C4-2B (cell line): ENCODE data around the gene APLF.
"Not testable (repeated sequence)": the region's sequence is repeated elsewhere in the genome, so short reads cannot be mapped to it uniquely, and the experiment has no call there.

Source experiments
- H3K27ac ChIP-seq: fragments of 450-650 bp; 2 replicates; pipeline ENCODE4 v1.5.1; 2017
- ZFX ChIP-seq: fragments of 450-650 bp; IDR thresholded peaks from 2 replicates; pipeline ENCODE4 v1.6.1; 2017
- TF ChIP-seq, protein P1 (sequence below): fragments of 450-650 bp; conservative IDR thresholded peaks from 2 replicates; pipeline ENCODE4 v1.5.1; 2017; ENCODE audit warnings: mild to moderate bottlenecking

The APLF gene

DNA sequence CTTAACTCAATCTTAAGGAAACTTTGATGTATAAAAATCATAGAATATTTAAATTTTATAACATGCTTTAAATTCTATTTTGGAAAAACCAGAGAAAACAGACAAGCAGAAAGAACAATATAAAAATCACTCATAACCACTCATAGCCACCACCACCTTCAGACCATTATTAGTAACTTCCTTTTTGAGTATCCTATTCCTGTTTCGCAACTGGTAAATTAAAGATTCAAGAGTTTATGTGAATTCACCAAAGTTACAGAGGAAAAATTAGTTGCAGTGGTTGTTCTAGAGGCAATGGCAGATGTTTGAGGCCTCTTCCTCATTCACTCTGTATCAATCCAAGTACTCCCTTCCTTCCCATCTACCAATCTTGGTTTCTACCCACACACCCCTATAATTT lies 126.7 kb downstream of the APLF start:
- TF ChIP-seq, protein P1, sequence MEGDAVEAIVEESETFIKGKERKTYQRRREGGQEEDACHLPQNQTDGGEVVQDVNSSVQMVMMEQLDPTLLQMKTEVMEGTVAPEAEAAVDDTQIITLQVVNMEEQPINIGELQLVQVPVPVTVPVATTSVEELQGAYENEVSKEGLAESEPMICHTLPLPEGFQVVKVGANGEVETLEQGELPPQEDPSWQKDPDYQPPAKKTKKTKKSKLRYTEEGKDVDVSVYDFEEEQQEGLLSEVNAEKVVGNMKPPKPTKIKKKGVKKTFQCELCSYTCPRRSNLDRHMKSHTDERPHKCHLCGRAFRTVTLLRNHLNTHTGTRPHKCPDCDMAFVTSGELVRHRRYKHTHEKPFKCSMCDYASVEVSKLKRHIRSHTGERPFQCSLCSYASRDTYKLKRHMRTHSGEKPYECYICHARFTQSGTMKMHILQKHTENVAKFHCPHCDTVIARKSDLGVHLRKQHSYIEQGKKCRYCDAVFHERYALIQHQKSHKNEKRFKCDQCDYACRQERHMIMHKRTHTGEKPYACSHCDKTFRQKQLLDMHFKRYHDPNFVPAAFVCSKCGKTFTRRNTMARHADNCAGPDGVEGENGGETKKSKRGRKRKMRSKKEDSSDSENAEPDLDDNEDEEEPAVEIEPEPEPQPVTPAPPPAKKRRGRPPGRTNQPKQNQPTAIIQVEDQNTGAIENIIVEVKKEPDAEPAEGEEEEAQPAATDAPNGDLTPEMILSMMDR, result no peak
- no peak for TF ChIP-seq ZFX
- no peak overlapping the region for H3K27ac ChIP-seq

DNA sequence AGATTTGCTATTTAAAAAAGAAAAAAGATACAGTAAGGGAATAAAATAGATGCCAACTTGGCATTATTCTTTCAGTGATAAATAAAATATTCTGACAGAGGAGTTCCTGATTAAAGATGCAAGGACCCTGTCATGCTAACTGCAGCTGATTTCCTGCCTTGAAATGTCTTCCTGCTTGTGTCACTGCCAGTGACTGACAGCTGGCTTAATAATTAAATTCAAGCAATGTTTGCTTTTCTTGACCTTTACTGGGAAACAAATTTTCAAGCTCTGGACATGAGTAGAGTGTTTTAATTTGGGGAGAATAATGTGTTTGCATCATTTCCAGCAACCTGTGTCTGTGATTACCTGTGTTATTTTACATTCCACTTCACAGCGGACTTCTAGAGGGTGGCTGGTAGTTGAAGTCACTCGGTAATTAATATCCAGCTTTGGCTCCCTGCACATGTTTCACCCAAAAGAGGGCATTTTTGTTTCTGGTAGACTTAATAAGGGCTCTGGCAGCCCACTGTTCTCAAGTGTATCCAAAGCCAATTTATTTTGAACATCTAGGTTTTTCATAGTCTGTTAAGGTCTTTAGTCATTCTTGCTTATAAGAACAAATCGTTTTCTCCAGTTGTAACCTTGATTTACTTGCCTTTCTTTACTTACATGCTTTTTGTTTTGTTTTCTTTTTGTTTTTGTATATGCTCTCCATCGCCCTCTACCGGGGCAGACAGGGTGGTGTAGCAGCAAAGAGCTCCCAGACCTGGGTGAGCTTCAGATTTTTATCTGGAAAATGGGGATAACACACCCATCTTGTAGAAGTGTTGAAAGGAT lies 127.5 kb downstream of the APLF start:
- no peak overlapping the region for H3K27ac ChIP-seq
- TF ChIP-seq ZFX, result no peak
- TF ChIP-seq, protein P1, result peak; percentile 81

DNA sequence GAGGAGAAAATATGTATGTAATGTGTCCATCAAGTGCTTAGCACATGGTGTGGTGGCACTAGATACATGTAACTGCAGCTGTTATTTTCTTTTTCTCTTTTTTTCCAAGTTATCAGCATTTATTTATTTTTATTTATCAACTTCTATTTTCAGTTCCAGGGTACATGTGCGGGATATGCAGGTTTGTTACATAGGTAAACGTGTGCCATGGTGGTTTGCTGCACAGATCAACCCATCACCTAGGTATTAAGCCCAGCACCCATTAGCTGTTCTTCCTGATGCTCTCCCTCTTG lies 128.1 kb downstream of the APLF start:
- H3K27ac ChIP-seq, result not testable (repeated sequence)
- TF ChIP-seq, protein P1, result peak; percentile 51

DNA sequence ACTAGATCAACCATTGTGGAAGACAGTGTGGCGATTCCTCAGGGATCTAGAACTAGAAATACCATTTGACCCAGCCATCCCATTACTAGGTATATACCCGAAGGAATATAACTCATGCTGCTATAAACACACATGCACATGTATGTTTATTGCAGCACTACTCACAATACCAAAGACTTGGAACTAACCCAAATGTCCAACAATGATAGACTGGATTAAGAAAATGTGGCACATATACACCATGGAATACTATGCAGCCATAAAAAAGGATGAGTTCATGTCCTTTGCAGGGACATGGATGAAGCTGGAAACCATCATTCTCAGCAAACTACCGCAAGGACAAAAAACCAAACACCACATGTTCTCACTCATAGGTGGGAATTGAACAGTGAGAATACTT lies 133.1 kb downstream of the APLF start:
- H3K27ac ChIP-seq, result not testable (repeated sequence)

DNA sequence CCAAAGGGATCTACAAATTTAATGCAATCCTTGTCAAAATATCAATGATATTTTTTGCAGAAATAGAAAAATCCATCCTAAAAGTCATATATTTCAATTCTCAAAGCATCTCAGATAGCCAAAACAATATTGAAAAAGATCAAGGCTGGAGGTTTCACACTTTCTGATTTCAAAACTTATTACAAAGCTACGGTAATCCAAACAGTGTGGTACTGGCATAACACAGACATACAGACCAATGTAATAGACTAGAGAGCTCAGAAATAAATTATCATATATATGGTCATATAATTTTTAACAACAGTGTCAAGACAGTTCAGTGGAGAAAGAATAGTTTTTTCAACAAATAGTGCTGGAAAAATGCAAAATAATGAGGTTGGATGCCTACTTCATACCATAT lies 135.7 kb downstream of the APLF start:
- no peak overlapping the region for H3K27ac ChIP-seq
- TF ChIP-seq, protein P1, result no peak
- TF ChIP-seq ZFX, result no peak

DNA sequence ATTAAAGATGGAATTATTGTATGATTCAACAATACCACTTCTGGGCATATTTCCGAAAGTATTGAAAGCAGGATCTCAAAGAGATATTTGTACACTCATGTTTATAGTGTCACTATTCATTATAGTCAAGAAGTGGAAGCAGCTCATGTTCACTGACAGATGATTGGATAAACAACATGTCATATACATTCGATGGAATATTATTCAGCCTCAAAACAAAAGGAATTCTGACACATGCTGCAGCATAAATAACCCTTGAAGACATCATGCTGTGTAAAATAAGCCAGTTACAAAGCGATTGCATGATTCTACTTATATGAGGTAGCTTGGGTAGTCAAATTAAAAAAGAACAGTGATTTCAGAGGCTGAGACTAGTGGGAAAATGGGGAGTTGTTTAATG lies 136.7 kb downstream of the APLF start:
- no peak for TF ChIP-seq ZFX
- TF ChIP-seq, protein P1, result no peak
- no peak overlapping the region for H3K27ac ChIP-seq

DNA sequence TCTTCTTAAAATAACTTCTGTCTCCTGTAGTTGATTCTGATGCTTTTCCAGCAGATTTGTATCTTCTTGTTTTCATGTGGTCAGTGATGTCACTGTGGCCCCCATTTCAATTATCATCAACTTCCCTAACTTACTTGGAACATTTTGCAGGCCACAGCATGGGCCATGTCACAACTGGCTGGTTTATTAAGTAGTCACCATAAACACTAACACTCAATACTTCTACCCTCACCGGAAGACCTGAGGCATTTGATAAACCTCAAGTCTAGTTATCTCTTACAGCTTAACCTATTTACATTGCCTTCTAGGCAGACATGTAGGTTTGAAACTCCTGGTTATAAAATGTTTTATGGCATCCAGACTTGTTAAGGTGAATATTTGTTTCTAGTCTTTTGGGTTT lies 138.6 kb downstream of the APLF start:
- no peak overlapping the region for H3K27ac ChIP-seq
- TF ChIP-seq ZFX, result no peak
- TF ChIP-seq, protein P1, result no peak

DNA sequence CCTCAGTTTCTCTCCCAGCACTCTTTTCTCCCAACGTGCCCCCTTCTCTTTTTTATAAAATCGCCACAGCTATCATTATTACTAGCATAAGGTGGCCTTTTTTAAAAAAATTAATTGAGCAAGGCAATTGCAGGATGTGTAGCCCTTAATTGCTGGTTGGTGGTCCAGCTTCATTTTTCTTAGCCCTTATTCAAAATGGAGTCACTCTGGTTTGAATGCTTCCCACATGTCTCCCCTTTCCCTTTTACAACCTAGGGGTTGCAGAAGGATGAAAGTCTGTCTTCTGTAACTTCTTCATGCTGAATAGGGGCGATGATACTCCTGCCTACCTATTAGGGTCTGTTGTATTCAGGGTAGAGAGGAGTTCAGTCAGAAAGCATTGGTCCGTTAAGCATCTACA lies 139.4 kb downstream of the APLF start:
- H3K27ac ChIP-seq, result no peak overlapping the region
- TF ChIP-seq, protein P1, result no peak
- TF ChIP-seq ZFX, result no peak
